Spleen (tissue), 7 donors: ENCODE results near the gene CDC42BPB.

Source experiments
- CTCF ChIP-seq, 11 experiments: fragments of 200-600 bp in 7 of 11; fragments of 450-650 bp in 4 of 11; sonication (generic) in 4 of 11; IDR thresholded peaks in 8 of 11; conservative IDR thresholded peaks in 3 of 11; 1 replicate in 7 of 11; 2 replicates in 4 of 11; pipeline versions ENCODE4 v1.4.0 to v1.8.0; 2016 to 2021; ENCODE audit warnings: antibody characterized with exemption in 11 of 11, inconsistent platforms in 4 of 11, mild to moderate bottlenecking in 1 of 11
- POLR2A ChIP-seq, 3 donors: fragments of 450-650 bp; IDR thresholded peaks; one replicate each; pipeline ENCODE4 v1.5.1; 2017; ENCODE audit warnings: antibody characterized with exemption in 3 of 3, mild to moderate bottlenecking in 1 of 3
- POLR2AphosphoS5 ChIP-seq, 3 donors: sonication (generic); formaldehyde crosslinking; IDR thresholded peaks; one replicate each; pipeline ENCODE4 v1.5.1; 2017; ENCODE audit warnings: antibody characterized with exemption in 3 of 3
- donor health status: DM: no; HTN: no; CAD: no; lungs with moderate emphysema.
- donor health status: DM: no; HTN: no; CAD: no.
- donor health status: DM: no; HTN: no; CAD: no.

- TF ChIP-seq CTCF (IDR thresholded peaks at IDR 0.05 in 8 of 11, conservative IDR thresholded peaks at IDR 0.05 in 3 of 11) (no peak), POLR2AphosphoS5 (IDR thresholded peaks at IDR 0.05) (no peak), POLR2A (IDR thresholded peaks at IDR 0.05) (no peak)
Measured at GRCh38 chr14:102996941-102997340, 60.4 kb downstream of the CDC42BPB start.
